HepG2 (cell line): ENCODE results near the gene CAMK1D. TPM values are rescaled to one million over a fixed set of nuclear protein-coding genes. Genes with fewer than 3 reads are reported as not detected.

Source experiments
- ATAC-seq: fragments of 200-7000 bp; cut with Tn5 transposase; 3 replicates; pipeline ENCODE4 v1.9.1; 2020; ENCODE audit warnings: mild to moderate bottlenecking, moderate library complexity
- BruUV-seq: library from RNA; stranded (reverse); fragments of 400-500 nt; replicated peaks from 2 replicates; lab custom pipeline; 2021; lab: Mats Ljungman, UMichigan
- CTCF ChIA-PET: fragments of 300-600 bp; formaldehyde crosslinking; extraction: SDS; loops from one replicate; lab custom pipeline; 2021; ENCODE audit warnings: low total read pairs, inconsistent platforms, low intra/inter-chr PET ratio; lab: Yijun Ruan, JAX
- POLR2A ChIA-PET: fragments of 350-600 bp; sonication (Branson Sonifier 250); formaldehyde crosslinking; loops from one replicate; lab custom pipeline; 2020; ENCODE audit warnings: antibody characterized with exemption, inconsistent platforms; lab: Yijun Ruan, JAX
- DNase-seq: peaks from one replicate; pipeline ENCODE4 v3.0.0-alpha.2; 2015; ENCODE audit warnings: low spot score
- FAIRE-seq: peaks from 3 replicates; lab custom pipeline; 2011; peaks lifted over from hg19 to GRCh38; lab: Jason Lieb, UNC
- H2AFZ ChIP-seq: one replicate; pipeline ENCODE4 v1.6.1; 2011; ENCODE audit warnings: low read length, inconsistent platforms
- H3K27ac ChIP-seq: fragments of 300-600 bp; 3 replicates; pipeline ENCODE4 v1.8.0; 2011; ENCODE audit warnings: mixed run types, mild to moderate bottlenecking, mixed read lengths, low read length, inconsistent platforms; ENCODE audit not compliant: insufficient read depth; ENCODE audit errors: extremely low read length
- H3K27me3 ChIP-seq, 2 experiments: fragments of 200-600 bp in 1 of 2; 2 replicates in 1 of 2; 3 replicates in 1 of 2; pipeline versions ENCODE4 v1.6.0 to v1.8.0; 2011; ENCODE audit warnings: low read length in 2 of 2, mild to moderate bottlenecking in 2 of 2, moderate library complexity in 2 of 2, inconsistent platforms in 1 of 2; ENCODE audit not compliant: insufficient read depth in 2 of 2, control insufficient read depth in 1 of 2
- H3K36me3 ChIP-seq, 2 experiments: fragments of 200-600 bp in 1 of 2; replicated peaks in 1 of 2; 2 replicates in 1 of 2; 3 replicates in 1 of 2; pipeline versions ENCODE4 v1.5.1 to v1.8.0; 2011; ENCODE audit warnings: low read length in 2 of 2, inconsistent platforms in 1 of 2; ENCODE audit not compliant: insufficient read depth in 2 of 2, control insufficient read depth in 1 of 2
- H3K4me1 ChIP-seq: 2 replicates; pipeline ENCODE4 v1.5.1; 2012; ENCODE audit warnings: low read length, inconsistent platforms; ENCODE audit not compliant: insufficient read depth
- H3K4me2 ChIP-seq: 2 replicates; pipeline ENCODE4 v1.6.0; 2011; ENCODE audit warnings: low read depth, low read length, inconsistent platforms
- H3K4me3 ChIP-seq, 3 experiments: fragments of 200-600 bp in 1 of 3; sonication (generic), shearing (Covaris generic) in 1 of 3; replicated peaks in 1 of 3; 2 replicates each; pipeline ENCODE4 v1.5.1; 2011 to 2016; ENCODE audit warnings: low read length in 3 of 3, inconsistent platforms in 2 of 3, low read depth in 2 of 3, mild to moderate bottlenecking in 2 of 3, control low read depth in 1 of 3, mixed read lengths in 1 of 3; ENCODE audit not compliant: insufficient read depth in 1 of 3
- H3K79me2 ChIP-seq: one replicate; pipeline ENCODE4 v1.6.1; 2011; ENCODE audit warnings: low read length, inconsistent platforms; ENCODE audit not compliant: insufficient read depth
- H3K9ac ChIP-seq: 2 replicates; pipeline ENCODE4 v1.6.0; 2011; ENCODE audit warnings: mild to moderate bottlenecking, low read depth, low read length, inconsistent platforms; ENCODE audit not compliant: insufficient read depth
- H3K9me3 ChIP-seq: 2 replicates; pipeline ENCODE4 v1.5.1; 2012; ENCODE audit warnings: mild to moderate bottlenecking, low read length
- H4K20me1 ChIP-seq: 2 replicates; pipeline ENCODE4 v1.6.0; 2011; ENCODE audit warnings: inconsistent platforms, mild to moderate bottlenecking, low read length, moderate library complexity; ENCODE audit not compliant: insufficient read depth
- BCL6 ChIP-seq: IDR thresholded peaks from 2 replicates; pipeline ENCODE4 v1.6.1; 2016; ENCODE audit warnings: missing genetic modification reagents, missing compliant biosample characterization
- DDIT3 ChIP-seq: sonication (generic); formaldehyde crosslinking; IDR thresholded peaks from 2 replicates; pipeline ENCODE4 v1.4.0; 2020; ENCODE audit warnings: mild to moderate bottlenecking, missing genetic modification reagents
- FOXC1 ChIP-seq: sonication (generic); formaldehyde crosslinking; IDR thresholded peaks from 2 replicates; pipeline ENCODE4 v1.8.0; 2022; ENCODE audit warnings: mild to moderate bottlenecking, missing genetic modification reagents, borderline replicate concordance
- IKZF1 ChIP-seq: fragments of 450-650 bp; IDR thresholded peaks from 2 replicates; pipeline ENCODE4 v1.7.1; 2016
- JUND ChIP-seq: sonication (generic); formaldehyde crosslinking; IDR thresholded peaks from 2 replicates; pipeline ENCODE4 v1.8.0; 2022; ENCODE audit warnings: mild to moderate bottlenecking, missing genetic modification reagents
- MXD3 ChIP-seq: IDR thresholded peaks from 2 replicates; pipeline ENCODE4 v1.6.1; 2016; ENCODE audit warnings: mild to moderate bottlenecking, missing biosample characterization, missing genetic modification reagents
- PHF8 ChIP-seq: sonication (generic); formaldehyde crosslinking; IDR thresholded peaks from 2 replicates; pipeline ENCODE4 v1.5.0; 2020; ENCODE audit warnings: missing genetic modification reagents
- RERE ChIP-seq: IDR thresholded peaks from 2 replicates; pipeline ENCODE4 v1.6.1; 2016; ENCODE audit warnings: low read depth, missing genetic modification reagents, missing compliant biosample characterization
- SKI ChIP-seq: fragments of 450-650 bp; IDR thresholded peaks from one replicate; pipeline ENCODE4 v1.6.1; 2018; ENCODE audit warnings: mild to moderate bottlenecking; ENCODE audit not compliant: partially characterized antibody
- SNAI1 ChIP-seq: sonication (generic); formaldehyde crosslinking; IDR thresholded peaks from 2 replicates; pipeline ENCODE4 v1.5.0; 2020; ENCODE audit warnings: mild to moderate bottlenecking, missing genetic modification reagents, borderline replicate concordance
- ZNF317 ChIP-seq: sonication (generic); formaldehyde crosslinking; IDR thresholded peaks from 2 replicates; pipeline ENCODE4 v1.5.0; 2020; ENCODE audit warnings: mild to moderate bottlenecking, missing genetic modification reagents
- ZNF484 ChIP-seq: sonication (generic); formaldehyde crosslinking; IDR thresholded peaks from 2 replicates; pipeline ENCODE4 v1.5.1; 2020; ENCODE audit warnings: mild to moderate bottlenecking, low read depth, missing genetic modification reagents, borderline replicate concordance
- ZNF766 ChIP-seq: sonication (generic); formaldehyde crosslinking; IDR thresholded peaks from 2 replicates; pipeline ENCODE4 v1.5.0; 2020; ENCODE audit warnings: missing genetic modification reagents, borderline replicate concordance
- WGBS: methylation state at CpG from one replicate; pipeline ENCODE4 v1.1.6; 2017; ENCODE audit warnings: low lambda C conversion rate; 5-methylcytosine and 5-hydroxymethylcytosine counted together
- in situ Hi-C: cut with HindIII; loops from 2 replicates; pipeline ENCODE4 v1.10.0; 2017; ENCODE audit warnings: low pct_unique_long_range_greater_than_20kb; ENCODE audit not compliant: extremely low pct_ligation_motif_present
- intact Hi-C: fragments of 100-400 bp; cut with micrococcal nuclease; formaldehyde crosslinking; loops from one replicate; pipeline ENCODE4 v1.10.0; 2022; ENCODE audit not compliant: unreplicated experiment
- polyA plus RNA-seq, 8 experiments: library from polyadenylated mRNA; depleted of rRNA in 3 of 8; stranded (reverse) in 7 of 8; unstranded in 1 of 8; fragments of >200 nt; fragmentation: Illumina TruSeq in 4 of 8; extraction: Trizol in 4 of 8; gene quantifications; 2 replicates each; pipeline versions ENCODE4 v1.2.1 to v1.2.3, GENCODE V29; 2011 to 2016; ENCODE audit warnings: low read depth in 4 of 8, missing spikeins in 1 of 8, mixed read lengths in 1 of 8; ENCODE audit not compliant: insufficient read depth in 1 of 8
- total RNA-seq, 5 experiments: library from RNA; depleted of rRNA; stranded (reverse); fragments of >200 nt; fragmentation: Illumina TruSeq; extraction: Trizol; gene quantifications; 2 replicates each; pipeline ENCODE4 v1.2.3, GENCODE V29; 2016; ENCODE audit warnings: low read depth in 1 of 5
- TF ChIP-seq, protein P1 (sequence below): IDR thresholded peaks from 2 replicates; pipeline ENCODE4 v1.4.0; 2020; ENCODE audit warnings: mild to moderate bottlenecking, missing genetic modification reagents

CAMK1D gene
- total and polyA plus RNA-seq, 2 of the 13 experiments (the other 11 are each of a cell fraction or from before 2014, with no cell fraction given): under 0.01 TPM; not detected in 1

- no peaks in the 10 kb centered on the region for H3K4me1 ChIP-seq
- H4K20me1 ChIP-seq: no peaks in the 10 kb centered on the region
- ATAC-seq (no peak), DNase-seq (no peak), FAIRE-seq (no peak)
- no peak overlapping the region for H2AFZ ChIP-seq
- in situ Hi-C loops: no loop called here
- H3K79me2 ChIP-seq: no peaks in the 10 kb centered on the region
- H3K9me3 ChIP-seq: no peaks in the 10 kb centered on the region
- H3K9ac ChIP-seq: no peak overlapping the region
- CTCF ChIA-PET: no interaction called here
- POLR2A ChIA-PET: no interaction called here
- 10% methylated on average over 10 of the region's 10 CpGs for WGBS
- no peak overlapping the region for H3K4me2 ChIP-seq
- no peak overlapping the region for H3K27ac ChIP-seq
- no TSS peak for BruUV-seq
- peaks cover 0 to 9% of the 10 kb centered on the region in 2 experiments; a peak in 2 of 5 replicates for H3K27me3 ChIP-seq
- TF ChIP-seq ZNF484 (CRISPR knock-in tag) (no peak), SNAI1 (CRISPR knock-in tag) (no peak), ZNF317 (CRISPR knock-in tag) (no peak), RERE (CRISPR knock-in tag) (no peak), ZNF766 (CRISPR knock-in tag) (no peak), SKI (no peak), JUND (no peak), FOXC1 (CRISPR knock-in tag) (no peak), MXD3 (CRISPR knock-in tag) (no peak), PHF8 (no peak), DDIT3 (no peak), IKZF1 (no peak), BCL6 (CRISPR knock-in tag) (no peak)
- TF ChIP-seq, protein P1, sequence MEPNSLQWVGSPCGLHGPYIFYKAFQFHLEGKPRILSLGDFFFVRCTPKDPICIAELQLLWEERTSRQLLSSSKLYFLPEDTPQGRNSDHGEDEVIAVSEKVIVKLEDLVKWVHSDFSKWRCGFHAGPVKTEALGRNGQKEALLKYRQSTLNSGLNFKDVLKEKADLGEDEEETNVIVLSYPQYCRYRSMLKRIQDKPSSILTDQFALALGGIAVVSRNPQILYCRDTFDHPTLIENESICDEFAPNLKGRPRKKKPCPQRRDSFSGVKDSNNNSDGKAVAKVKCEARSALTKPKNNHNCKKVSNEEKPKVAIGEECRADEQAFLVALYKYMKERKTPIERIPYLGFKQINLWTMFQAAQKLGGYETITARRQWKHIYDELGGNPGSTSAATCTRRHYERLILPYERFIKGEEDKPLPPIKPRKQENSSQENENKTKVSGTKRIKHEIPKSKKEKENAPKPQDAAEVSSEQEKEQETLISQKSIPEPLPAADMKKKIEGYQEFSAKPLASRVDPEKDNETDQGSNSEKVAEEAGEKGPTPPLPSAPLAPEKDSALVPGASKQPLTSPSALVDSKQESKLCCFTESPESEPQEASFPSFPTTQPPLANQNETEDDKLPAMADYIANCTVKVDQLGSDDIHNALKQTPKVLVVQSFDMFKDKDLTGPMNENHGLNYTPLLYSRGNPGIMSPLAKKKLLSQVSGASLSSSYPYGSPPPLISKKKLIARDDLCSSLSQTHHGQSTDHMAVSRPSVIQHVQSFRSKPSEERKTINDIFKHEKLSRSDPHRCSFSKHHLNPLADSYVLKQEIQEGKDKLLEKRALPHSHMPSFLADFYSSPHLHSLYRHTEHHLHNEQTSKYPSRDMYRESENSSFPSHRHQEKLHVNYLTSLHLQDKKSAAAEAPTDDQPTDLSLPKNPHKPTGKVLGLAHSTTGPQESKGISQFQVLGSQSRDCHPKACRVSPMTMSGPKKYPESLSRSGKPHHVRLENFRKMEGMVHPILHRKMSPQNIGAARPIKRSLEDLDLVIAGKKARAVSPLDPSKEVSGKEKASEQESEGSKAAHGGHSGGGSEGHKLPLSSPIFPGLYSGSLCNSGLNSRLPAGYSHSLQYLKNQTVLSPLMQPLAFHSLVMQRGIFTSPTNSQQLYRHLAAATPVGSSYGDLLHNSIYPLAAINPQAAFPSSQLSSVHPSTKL: no peak
- TF ChIP-seq, all 625 proteins: peak for 0
- intact Hi-C loops: no loop called here
- Histone ChIP-seq H3K36me3 (no peaks in the 10 kb centered on the region), H3K4me3 (no peak overlapping the region)
Observed at GRCh38 chr10:12812571-12812970, 463.2 kb downstream of the CAMK1D start.
